ENCODE data around the gene BAD. TPM values are rescaled to one million over a fixed set of nuclear protein-coding genes. Genes with fewer than 3 reads are reported as not detected.

Gene BAD
- total RNA-seq, 4 donors from 2014 or later, result 47.1 to 92.5 (median 90.6) TPM

DNA sequence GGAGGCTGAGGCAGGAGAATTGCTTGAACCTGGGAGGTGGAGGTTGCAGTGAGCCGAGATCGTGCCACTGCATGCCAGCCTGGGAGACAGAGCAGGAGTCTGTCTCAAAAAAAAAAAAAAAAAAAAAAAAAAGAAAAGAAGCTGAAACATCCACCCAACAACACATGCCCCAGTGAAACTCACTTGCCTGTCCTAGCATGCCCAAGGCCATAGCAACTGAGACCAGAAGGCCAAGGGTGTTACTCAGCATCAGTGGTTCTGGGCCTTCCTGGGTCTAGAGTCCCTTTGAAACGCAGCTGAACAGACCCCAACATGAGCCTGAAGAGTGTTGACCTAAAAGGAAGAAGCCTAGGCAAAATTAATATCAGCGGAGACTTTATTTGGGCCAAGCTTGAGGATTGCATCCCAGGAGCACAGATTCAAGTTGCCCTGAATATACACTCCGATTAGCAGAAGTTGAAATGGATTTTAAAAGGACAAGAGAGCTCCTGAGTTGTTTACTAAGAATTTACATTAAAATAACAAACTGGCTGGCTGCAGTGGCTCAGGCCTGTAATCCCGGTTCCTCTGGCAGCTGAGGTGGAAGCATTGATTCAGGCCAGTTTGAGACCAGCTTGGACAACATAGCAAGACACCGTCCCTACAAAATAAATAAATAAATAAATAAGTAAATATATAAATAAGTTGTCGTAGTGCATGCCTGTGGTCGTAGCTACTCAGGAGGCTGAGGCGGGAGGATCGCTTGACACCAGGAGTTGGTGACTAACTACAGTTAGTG is 40.4 kb upstream of the BAD start:
- TF ChIP-seq, protein P1, sequence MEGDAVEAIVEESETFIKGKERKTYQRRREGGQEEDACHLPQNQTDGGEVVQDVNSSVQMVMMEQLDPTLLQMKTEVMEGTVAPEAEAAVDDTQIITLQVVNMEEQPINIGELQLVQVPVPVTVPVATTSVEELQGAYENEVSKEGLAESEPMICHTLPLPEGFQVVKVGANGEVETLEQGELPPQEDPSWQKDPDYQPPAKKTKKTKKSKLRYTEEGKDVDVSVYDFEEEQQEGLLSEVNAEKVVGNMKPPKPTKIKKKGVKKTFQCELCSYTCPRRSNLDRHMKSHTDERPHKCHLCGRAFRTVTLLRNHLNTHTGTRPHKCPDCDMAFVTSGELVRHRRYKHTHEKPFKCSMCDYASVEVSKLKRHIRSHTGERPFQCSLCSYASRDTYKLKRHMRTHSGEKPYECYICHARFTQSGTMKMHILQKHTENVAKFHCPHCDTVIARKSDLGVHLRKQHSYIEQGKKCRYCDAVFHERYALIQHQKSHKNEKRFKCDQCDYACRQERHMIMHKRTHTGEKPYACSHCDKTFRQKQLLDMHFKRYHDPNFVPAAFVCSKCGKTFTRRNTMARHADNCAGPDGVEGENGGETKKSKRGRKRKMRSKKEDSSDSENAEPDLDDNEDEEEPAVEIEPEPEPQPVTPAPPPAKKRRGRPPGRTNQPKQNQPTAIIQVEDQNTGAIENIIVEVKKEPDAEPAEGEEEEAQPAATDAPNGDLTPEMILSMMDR (IDR thresholded peaks at IDR 0.05; ENCODE audit: low read depth), result no peak

DNA sequence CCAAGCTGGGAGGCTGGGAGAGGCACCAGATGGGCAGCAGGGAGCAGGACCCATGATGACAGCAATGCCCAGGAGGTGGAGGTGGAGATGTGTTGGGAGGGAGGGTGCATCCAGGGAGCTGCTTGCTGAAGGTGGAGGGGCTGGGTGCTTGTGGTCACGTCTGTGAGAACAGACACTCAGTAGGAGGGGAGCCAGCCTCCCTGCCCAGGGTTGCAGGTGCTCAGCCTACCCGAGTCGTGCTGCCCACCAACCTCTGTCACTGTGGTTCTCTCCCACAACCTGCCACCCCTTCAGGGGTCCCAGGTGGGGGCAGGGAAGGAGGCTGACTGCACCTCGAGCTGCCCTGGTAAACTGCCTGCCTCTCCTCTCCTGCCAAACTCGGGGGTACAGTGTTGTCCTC is 38.9 kb upstream of the BAD start:
- TF ChIP-seq, protein P1 (IDR thresholded peaks at IDR 0.05; ENCODE audit: low read depth), result no peak

DNA sequence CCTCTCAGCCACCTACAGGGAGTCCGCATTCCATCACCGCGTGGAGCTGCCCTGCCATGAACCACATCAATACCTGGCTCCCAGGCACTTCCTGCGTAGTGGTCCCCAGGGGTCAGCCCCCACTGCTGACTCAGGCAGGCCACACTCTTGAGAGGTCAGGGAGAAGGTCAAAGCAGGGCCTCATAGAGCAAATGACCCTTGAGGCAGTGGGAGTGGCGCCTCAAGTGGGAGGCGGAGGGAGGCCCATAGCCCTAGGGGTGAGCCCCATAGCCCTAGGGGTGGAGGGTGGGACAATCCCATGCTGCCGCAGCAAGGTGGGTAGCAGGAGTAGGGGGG is 38.4 kb upstream of the BAD start:
- TF ChIP-seq, protein P1 (IDR thresholded peaks at IDR 0.05; ENCODE audit: low read depth), result no peak

DNA sequence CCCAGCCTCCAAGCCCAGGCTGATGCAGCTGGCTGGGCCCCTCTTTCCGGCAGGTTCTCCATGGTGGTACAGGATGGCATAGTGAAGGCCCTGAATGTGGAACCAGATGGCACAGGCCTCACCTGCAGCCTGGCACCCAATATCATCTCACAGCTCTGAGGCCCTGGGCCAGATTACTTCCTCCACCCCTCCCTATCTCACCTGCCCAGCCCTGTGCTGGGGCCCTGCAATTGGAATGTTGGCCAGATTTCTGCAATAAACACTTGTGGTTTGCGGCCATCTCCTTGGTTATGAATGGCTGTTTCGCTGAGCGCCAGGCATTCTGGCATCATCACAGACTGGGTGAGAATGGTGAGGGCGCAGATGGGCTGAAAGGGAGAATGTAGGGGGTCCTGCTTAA is 37.1 kb upstream of the BAD start:
- TF ChIP-seq, protein P1 (IDR thresholded peaks at IDR 0.05; ENCODE audit: low read depth), result no peak

DNA sequence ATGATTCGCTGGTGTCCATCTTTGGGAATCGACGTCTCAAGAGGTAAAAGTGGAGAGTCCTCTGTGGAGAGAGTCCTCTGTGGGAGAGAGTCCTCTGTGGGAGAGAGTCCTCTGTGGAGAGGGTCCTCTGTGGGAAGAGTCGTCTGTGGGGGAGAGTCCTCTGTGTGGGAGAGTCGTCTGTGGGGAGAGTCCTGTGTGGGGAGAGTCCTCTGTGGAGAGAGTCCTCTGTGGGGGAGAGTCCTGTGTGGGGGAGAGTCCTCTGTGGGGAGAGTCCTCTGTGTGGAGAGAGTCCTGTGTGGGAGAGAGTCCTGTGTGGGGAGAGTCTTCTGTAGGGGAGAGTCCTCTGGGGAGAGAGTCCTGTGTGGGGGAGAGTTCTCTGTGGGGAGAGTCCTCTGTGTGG is 36.6 kb upstream of the BAD start:
- TF ChIP-seq, protein P1 (IDR thresholded peaks at IDR 0.05; ENCODE audit: low read depth), result no peak

DNA sequence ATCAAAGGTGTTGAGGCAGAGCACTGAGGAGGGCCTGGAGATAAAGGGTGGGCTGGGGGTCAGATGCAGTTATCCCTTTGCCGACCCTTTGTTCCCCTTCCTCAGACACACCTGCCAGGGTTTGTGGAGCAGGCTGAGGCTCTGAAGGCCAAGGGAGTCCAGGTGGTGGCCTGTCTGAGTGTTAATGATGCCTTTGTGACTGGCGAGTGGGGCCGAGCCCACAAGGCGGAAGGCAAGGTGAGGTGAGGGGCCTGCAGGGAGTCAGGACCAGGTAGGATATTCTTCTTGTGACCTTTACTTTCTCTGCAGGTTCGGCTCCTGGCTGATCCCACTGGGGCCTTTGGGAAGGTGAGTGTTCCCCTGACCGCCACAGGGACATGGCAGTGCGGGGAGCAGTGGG is 36.1 kb upstream of the BAD start:
- TF ChIP-seq, protein P1 (IDR thresholded peaks at IDR 0.05; ENCODE audit: low read depth), result no peak

DNA sequence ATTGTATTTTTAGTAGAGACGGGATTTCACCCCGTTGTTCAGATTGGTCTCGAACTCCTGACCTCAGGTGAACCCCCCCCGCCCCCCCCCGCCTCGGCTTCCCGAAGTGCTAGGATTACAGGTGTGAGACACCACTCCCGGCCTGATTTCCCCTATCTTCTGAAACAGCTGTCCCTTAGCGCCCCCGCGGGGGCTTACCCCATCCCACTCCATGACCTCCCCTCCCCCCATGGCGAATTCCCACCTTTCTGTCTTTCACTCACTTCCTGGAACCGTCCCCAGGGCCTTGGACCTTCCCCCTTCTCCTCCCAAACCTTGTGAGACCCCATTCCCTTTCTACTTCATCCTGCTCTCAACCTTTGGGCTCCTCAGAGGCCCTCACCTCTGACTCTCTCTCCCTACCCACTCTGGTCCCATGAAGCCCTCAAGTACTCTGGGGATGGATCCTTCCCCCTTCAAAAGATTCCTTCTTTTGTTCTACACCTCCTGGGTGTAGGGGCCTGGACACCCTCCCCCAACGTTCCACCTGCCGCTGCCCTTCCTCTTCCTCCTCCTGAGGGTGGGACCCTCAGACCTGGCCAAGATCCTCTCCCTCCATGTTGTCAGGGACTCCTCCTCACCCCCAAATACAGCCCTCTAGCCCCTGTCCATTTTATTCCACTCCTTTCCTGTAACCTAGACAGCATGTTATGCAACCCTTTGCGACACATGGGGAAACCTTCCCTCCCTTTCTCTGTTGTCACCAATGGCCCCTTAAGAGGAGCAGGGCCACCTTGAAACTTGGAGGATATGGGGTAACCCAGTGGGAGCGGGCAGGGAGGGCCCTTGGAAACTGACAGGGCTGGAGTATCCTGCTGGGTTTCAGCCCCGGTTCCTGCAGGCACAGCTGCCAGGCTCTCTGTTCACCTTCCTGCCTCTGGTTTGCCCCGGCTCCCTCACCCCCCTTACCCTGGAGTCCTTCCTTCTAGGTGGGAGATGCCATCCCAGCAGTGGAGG is 34.6 kb upstream of the BAD start:
- TF ChIP-seq, protein P1 (IDR thresholded peaks at IDR 0.05; ENCODE audit: low read depth), result no peak
